Measurements from ENCODE around the gene FBXO9.

DNA sequence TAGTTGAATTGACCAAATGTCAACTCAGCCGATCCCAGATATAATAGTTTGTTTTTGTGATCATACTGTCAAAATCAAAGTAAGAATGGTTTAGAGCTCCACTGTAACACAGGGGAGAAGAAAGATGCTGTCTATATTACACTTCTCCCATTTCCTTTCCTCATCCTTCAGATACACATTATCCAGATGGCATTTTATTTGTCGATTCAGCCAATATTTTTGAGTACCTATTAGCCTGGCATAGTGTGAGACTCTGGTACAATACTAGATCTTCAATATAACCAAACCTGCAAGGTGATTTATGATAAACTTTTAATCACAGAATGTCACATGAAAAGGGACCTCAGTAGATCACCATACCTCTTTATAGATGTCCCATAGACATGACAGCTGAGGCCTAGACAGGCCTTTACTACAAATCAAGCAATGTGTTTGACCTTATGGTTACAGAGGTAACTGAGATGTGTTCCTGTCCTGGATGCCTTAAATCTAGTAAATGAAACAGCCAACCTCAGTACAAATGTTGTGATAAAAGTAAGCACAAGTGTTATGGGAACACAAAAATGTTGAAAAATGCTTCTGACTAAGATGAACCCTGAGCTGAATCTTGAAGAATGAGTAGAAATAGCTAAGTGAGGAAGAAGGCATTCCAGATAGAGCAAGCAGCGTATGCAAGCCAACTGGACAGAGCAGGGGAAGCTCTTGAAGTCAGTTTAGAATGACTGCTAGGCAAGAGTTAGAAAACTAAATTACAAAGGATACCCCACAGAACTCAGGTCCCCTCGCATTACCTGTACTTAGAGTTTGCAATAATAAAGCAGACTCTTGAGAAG lies 1.9 kb downstream of the FBXO9 start:
- TF ChIP-seq POLR2A (IDR thresholded peaks at IDR 0.05) (no peak), EP300 (IDR thresholded peaks at IDR 0.05) (no peak)
- TF ChIP-seq, protein P1, sequence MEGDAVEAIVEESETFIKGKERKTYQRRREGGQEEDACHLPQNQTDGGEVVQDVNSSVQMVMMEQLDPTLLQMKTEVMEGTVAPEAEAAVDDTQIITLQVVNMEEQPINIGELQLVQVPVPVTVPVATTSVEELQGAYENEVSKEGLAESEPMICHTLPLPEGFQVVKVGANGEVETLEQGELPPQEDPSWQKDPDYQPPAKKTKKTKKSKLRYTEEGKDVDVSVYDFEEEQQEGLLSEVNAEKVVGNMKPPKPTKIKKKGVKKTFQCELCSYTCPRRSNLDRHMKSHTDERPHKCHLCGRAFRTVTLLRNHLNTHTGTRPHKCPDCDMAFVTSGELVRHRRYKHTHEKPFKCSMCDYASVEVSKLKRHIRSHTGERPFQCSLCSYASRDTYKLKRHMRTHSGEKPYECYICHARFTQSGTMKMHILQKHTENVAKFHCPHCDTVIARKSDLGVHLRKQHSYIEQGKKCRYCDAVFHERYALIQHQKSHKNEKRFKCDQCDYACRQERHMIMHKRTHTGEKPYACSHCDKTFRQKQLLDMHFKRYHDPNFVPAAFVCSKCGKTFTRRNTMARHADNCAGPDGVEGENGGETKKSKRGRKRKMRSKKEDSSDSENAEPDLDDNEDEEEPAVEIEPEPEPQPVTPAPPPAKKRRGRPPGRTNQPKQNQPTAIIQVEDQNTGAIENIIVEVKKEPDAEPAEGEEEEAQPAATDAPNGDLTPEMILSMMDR (IDR thresholded peaks at IDR 0.05): no peak

All from tibial nerve (tissue), 4 donors.